Measurements from ENCODE around the gene FADS1. TPM values are rescaled to one million over a fixed set of nuclear protein-coding genes. Genes with fewer than 3 reads are reported as not detected.
A peak's percentile ranks its signal among the peaks of the same experiment; 100 is the strongest.

FADS1 gene
- total and polyA plus RNA-seq, 2 of the 13 experiments (the other 11 are each of a cell fraction or from before 2014, with no cell fraction given), result 91.8 to 108 TPM

DNA sequence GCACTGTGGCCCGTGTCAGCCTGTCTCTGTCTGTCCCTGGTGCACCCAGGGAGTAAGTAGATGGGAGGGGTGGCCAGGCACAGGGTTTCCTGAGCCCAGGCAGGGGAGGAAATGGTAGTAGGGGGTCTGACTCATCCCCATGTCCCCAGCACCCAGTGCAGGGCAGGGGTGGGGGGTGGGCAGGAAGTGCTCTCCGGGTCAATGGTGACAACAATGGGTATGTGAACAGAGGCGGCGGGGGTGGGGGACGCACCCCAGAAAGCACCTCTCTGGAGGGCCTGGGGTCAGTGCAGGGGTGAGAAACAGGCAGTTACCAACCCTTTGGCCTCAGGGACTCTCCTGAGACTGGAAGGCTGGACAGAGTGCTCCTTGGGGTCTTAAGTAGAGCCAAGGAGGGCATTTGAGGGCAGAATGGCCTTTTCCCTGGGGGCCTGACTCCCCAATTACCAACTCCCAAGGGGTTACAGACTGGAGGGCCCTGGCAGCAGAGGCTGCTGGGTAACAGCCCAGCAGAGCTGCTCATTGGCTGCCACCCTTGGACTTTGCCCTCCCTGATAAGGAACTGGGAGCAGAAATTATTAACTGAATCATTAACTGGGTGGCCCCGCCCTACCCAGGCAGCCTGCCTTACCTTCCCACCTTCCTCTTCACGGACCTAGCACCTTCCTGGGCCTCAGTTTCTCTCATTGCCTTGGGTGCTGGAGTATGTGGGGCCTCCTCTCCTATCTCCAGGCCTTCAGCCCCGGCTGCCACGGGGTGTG is 60.2 kb downstream of the FADS1 start (continued):
- TF ChIP-seq, protein P1, sequence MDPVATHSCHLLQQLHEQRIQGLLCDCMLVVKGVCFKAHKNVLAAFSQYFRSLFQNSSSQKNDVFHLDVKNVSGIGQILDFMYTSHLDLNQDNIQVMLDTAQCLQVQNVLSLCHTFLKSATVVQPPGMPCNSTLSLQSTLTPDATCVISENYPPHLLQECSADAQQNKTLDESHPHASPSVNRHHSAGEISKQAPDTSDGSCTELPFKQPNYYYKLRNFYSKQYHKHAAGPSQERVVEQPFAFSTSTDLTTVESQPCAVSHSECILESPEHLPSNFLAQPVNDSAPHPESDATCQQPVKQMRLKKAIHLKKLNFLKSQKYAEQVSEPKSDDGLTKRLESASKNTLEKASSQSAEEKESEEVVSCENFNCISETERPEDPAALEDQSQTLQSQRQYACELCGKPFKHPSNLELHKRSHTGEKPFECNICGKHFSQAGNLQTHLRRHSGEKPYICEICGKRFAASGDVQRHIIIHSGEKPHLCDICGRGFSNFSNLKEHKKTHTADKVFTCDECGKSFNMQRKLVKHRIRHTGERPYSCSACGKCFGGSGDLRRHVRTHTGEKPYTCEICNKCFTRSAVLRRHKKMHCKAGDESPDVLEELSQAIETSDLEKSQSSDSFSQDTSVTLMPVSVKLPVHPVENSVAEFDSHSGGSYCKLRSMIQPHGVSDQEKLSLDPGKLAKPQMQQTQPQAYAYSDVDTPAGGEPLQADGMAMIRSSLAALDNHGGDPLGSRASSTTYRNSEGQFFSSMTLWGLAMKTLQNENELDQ (CRISPR knock-in tag; IDR thresholded peaks at IDR 0.05; ENCODE audit: borderline replicate concordance), result no peak
- TF ChIP-seq GMEB2 (CRISPR knock-in tag; IDR thresholded peaks at IDR 0.05; ENCODE audit: low read depth) (no peak), U2AF2 (IDR thresholded peaks at IDR 0.05; ENCODE audit: low read depth, low read length) (no peak), PCBP2 (optimal IDR thresholded peaks at IDR 0.05; ENCODE audit: low read depth, low read length, poor library complexity, severe bottlenecking) (no peak), ZSCAN25 (CRISPR knock-in tag; IDR thresholded peaks at IDR 0.05) (peak; percentile 94), ZNF724P (CRISPR knock-in tag; IDR thresholded peaks at IDR 0.05; ENCODE audit: borderline replicate concordance) (no peak), STAT5B (CRISPR knock-in tag; IDR thresholded peaks at IDR 0.05) (no peak), ZNF704 (CRISPR knock-in tag; IDR thresholded peaks at IDR 0.05; ENCODE audit: borderline replicate concordance) (no peak), SUZ12 (IDR thresholded peaks at IDR 0.05; ENCODE audit: low read depth, low read length) (peak; percentile 31; the same call in 1 of the 2 replicates), SNAPC4 (CRISPR knock-in tag; IDR thresholded peaks at IDR 0.05) (0 out of 2 replicates have a peak, but pooled peaks have one; percentile 35), SATB2 (CRISPR knock-in tag; IDR thresholded peaks at IDR 0.05) (peak; percentile 92), ZNF83 (CRISPR knock-in tag; IDR thresholded peaks at IDR 0.05; ENCODE audit: borderline replicate concordance) (no peak), SMAD3 (CRISPR knock-in tag; IDR thresholded peaks at IDR 0.05) (no peak; the same call in 1 of the 2 replicates)
- TF ChIP-seq, protein P2, sequence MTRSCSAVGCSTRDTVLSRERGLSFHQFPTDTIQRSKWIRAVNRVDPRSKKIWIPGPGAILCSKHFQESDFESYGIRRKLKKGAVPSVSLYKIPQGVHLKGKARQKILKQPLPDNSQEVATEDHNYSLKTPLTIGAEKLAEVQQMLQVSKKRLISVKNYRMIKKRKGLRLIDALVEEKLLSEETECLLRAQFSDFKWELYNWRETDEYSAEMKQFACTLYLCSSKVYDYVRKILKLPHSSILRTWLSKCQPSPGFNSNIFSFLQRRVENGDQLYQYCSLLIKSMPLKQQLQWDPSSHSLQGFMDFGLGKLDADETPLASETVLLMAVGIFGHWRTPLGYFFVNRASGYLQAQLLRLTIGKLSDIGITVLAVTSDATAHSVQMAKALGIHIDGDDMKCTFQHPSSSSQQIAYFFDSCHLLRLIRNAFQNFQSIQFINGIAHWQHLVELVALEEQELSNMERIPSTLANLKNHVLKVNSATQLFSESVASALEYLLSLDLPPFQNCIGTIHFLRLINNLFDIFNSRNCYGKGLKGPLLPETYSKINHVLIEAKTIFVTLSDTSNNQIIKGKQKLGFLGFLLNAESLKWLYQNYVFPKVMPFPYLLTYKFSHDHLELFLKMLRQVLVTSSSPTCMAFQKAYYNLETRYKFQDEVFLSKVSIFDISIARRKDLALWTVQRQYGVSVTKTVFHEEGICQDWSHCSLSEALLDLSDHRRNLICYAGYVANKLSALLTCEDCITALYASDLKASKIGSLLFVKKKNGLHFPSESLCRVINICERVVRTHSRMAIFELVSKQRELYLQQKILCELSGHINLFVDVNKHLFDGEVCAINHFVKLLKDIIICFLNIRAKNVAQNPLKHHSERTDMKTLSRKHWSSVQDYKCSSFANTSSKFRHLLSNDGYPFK (CRISPR knock-in tag; IDR thresholded peaks at IDR 0.05; ENCODE audit: borderline replicate concordance), result peak; percentile 78

Data from HepG2 (cell line).